K562 (cell line): ENCODE results near the gene S100A4. TPM values are rescaled to one million over a fixed set of nuclear protein-coding genes. Genes with fewer than 3 reads are reported as not detected.

ENCODE experiments used
- CAMTA2 ChIP-seq: fragments of 250-450 bp; sonication (Bioruptor Pico); conservative IDR thresholded peaks from 2 replicates; pipeline ENCODE4 v1.5.1; 2022
- GABPB1 ChIP-seq: sonication (generic); formaldehyde crosslinking; IDR thresholded peaks from 2 replicates; pipeline ENCODE4 v1.8.0; 2022; ENCODE audit warnings: mild to moderate bottlenecking, missing genetic modification reagents
- KLF10 ChIP-seq: fragments of 250-450 bp; sonication (Bioruptor Pico); IDR thresholded peaks from 2 replicates; pipeline ENCODE4 v1.6.1; 2021; ENCODE audit warnings: matching md5 sums
- POLR2B ChIP-seq: fragments of 450-650 bp; IDR thresholded peaks from 2 replicates; pipeline ENCODE4 v1.6.1; 2018; ENCODE audit warnings: low read depth; ENCODE audit not compliant: partially characterized antibody
- TCF7L2 ChIP-seq: fragments of 150-350 bp; IDR thresholded peaks from 2 replicates; pipeline ENCODE4 v1.6.1; 2016; ENCODE audit warnings: low read depth, mild to moderate bottlenecking, low read length, moderate library complexity
- ZNF133 ChIP-seq: fragments of 250-450 bp; sonication (Bioruptor Pico); IDR thresholded peaks from 2 replicates; pipeline ENCODE4 v1.4.0; 2020; ENCODE audit warnings: mild to moderate bottlenecking
- polyA plus RNA-seq, 8 experiments: library from polyadenylated mRNA; depleted of rRNA in 4 of 8; stranded (reverse) in 5 of 8; unstranded in 3 of 8; fragments of >200 nt; fragmentation: Nextera tagmentation in 2 of 8; fragmentation: Illumina TruSeq in 1 of 8; extraction: Ambion mirVana in 2 of 8; extraction: Trizol in 1 of 8; gene quantifications; 2 replicates each; pipeline versions ENCODE4 v1.2.1 to v1.2.3, GENCODE V29; 2011 to 2014; ENCODE audit warnings: inconsistent platforms in 1 of 8, missing spikeins in 1 of 8
- total RNA-seq, 7 experiments: library from RNA; depleted of rRNA in 6 of 7; stranded (reverse); fragments of >200 nt in 6 of 7; fragmentation: Illumina TruSeq in 2 of 7; extraction: Trizol in 2 of 7; gene quantifications; 2 replicates each; pipeline versions ENCODE4 v1.2.1 to v1.2.3, GENCODE V29; 2011 to 2021; ENCODE audit warnings: low replicate concordance in 1 of 7
- TF ChIP-seq, protein P1 (sequence below): fragments of 450-650 bp; IDR thresholded peaks from one replicate; pipeline ENCODE4 v1.6.1; 2018; ENCODE audit warnings: mild to moderate bottlenecking, moderate library complexity; ENCODE audit not compliant: partially characterized antibody
- TF ChIP-seq, protein P2 (sequence below): fragments of 200-400 bp; formaldehyde crosslinking; IDR thresholded peaks from 2 replicates; pipeline ENCODE4 v1.6.1; 2017; ENCODE audit warnings: mild to moderate bottlenecking, low read depth, low read length, moderate library complexity
- TF ChIP-seq, protein P3 (sequence below): fragments of 200-800 bp; sonication (Bioruptor generic); IDR thresholded peaks from 2 replicates; pipeline ENCODE4 v1.6.1; 2016; ENCODE audit warnings: missing genetic modification characterization, missing compliant biosample characterization
- TF ChIP-seq, protein P4 (sequence below): fragments of 250-450 bp; sonication (Bioruptor Pico); IDR thresholded peaks from 2 replicates; pipeline ENCODE4 v1.8.0; 2022; ENCODE audit warnings: inconsistent platforms, mild to moderate bottlenecking, moderate library complexity, borderline replicate concordance
- TF ChIP-seq, protein P5 (sequence below): sonication (generic); formaldehyde crosslinking; IDR thresholded peaks from 2 replicates; pipeline ENCODE4 v1.4.0; 2020; ENCODE audit warnings: mild to moderate bottlenecking, missing genetic modification reagents

The S100A4 gene
- total and polyA plus RNA-seq, 9 of the 15 experiments (the other 6 are each of a cell fraction or from before 2014, with no cell fraction given): 3.7 to 20.1 (median 11.2) TPM

DNA sequence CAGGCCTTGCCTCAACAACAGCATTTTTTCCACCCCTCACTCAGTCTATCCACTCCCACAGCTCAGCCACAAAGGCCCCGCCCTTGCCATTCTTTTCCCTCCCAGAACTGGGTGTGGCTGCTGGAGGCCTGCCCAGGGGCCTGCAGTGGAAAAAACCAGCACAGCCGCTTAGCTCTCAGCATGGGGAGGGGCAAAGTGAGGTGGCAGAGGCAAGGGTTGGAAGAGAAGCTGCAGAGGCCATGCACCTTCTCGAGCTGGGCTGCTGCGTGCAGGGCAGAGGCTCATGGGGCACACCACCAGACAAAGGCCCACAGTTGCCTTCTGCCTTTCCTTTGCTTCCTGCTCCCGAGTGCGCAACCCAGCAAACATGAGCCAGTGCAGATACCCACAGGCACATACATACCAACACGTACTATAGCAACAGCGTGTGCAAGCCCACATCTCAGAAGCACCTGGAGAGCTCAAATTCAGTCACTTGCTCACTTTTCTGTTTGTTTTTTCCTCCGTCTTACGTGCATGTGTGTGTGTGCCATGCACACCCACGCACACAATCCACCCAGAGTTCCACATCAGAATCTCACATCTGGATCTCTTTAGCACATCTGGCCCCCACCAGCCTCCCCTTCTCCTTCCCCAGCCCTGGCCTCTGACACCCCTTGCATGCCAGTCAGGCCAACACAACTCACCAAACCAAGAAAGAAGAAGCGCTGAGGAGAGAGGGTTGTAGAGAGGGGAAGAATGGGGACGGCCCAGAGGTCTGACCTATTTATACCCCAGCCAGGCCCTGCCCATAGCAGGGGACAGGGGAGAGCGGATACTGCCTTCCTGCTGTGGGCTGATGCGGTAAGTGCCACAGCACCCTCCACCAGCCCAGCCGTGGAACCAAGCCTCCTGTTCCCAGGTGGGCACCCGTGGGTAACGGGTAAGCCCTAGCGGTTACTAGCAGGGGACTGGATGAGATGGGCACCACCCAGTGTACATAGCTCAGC, at the start of gene S100A4 (continued):
- TF ChIP-seq POLR2B: no peak
- TF ChIP-seq, protein P1, sequence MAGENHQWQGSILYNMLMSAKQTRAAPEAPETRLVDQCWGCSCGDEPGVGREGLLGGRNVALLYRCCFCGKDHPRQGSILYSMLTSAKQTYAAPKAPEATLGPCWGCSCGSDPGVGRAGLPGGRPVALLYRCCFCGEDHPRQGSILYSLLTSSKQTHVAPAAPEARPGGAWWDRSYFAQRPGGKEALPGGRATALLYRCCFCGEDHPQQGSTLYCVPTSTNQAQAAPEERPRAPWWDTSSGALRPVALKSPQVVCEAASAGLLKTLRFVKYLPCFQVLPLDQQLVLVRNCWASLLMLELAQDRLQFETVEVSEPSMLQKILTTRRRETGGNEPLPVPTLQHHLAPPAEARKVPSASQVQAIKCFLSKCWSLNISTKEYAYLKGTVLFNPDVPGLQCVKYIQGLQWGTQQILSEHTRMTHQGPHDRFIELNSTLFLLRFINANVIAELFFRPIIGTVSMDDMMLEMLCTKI: no peak
- TF ChIP-seq, protein P2, sequence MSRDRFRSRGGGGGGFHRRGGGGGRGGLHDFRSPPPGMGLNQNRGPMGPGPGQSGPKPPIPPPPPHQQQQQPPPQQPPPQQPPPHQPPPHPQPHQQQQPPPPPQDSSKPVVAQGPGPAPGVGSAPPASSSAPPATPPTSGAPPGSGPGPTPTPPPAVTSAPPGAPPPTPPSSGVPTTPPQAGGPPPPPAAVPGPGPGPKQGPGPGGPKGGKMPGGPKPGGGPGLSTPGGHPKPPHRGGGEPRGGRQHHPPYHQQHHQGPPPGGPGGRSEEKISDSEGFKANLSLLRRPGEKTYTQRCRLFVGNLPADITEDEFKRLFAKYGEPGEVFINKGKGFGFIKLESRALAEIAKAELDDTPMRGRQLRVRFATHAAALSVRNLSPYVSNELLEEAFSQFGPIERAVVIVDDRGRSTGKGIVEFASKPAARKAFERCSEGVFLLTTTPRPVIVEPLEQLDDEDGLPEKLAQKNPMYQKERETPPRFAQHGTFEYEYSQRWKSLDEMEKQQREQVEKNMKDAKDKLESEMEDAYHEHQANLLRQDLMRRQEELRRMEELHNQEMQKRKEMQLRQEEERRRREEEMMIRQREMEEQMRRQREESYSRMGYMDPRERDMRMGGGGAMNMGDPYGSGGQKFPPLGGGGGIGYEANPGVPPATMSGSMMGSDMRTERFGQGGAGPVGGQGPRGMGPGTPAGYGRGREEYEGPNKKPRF: no peak
- TF ChIP-seq, protein P3, sequence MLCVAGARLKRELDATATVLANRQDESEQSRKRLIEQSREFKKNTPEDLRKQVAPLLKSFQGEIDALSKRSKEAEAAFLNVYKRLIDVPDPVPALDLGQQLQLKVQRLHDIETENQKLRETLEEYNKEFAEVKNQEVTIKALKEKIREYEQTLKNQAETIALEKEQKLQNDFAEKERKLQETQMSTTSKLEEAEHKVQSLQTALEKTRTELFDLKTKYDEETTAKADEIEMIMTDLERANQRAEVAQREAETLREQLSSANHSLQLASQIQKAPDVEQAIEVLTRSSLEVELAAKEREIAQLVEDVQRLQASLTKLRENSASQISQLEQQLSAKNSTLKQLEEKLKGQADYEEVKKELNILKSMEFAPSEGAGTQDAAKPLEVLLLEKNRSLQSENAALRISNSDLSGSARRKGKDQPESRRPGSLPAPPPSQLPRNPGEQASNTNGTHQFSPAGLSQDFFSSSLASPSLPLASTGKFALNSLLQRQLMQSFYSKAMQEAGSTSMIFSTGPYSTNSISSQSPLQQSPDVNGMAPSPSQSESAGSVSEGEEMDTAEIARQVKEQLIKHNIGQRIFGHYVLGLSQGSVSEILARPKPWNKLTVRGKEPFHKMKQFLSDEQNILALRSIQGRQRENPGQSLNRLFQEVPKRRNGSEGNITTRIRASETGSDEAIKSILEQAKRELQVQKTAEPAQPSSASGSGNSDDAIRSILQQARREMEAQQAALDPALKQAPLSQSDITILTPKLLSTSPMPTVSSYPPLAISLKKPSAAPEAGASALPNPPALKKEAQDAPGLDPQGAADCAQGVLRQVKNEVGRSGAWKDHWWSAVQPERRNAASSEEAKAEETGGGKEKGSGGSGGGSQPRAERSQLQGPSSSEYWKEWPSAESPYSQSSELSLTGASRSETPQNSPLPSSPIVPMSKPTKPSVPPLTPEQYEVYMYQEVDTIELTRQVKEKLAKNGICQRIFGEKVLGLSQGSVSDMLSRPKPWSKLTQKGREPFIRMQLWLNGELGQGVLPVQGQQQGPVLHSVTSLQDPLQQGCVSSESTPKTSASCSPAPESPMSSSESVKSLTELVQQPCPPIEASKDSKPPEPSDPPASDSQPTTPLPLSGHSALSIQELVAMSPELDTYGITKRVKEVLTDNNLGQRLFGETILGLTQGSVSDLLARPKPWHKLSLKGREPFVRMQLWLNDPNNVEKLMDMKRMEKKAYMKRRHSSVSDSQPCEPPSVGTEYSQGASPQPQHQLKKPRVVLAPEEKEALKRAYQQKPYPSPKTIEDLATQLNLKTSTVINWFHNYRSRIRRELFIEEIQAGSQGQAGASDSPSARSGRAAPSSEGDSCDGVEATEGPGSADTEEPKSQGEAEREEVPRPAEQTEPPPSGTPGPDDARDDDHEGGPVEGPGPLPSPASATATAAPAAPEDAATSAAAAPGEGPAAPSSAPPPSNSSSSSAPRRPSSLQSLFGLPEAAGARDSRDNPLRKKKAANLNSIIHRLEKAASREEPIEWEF (CRISPR knock-in tag): no peak; the same call in 1 of the 2 replicates
- TF ChIP-seq TCF7L2: no peak
- no peak for TF ChIP-seq ZNF133
- peak; percentile 43; the same call in 1 of the 2 replicates for TF ChIP-seq GABPB1
- TF ChIP-seq CAMTA2 (CRISPR knock-in tag): no peak
- TF ChIP-seq, protein P4, sequence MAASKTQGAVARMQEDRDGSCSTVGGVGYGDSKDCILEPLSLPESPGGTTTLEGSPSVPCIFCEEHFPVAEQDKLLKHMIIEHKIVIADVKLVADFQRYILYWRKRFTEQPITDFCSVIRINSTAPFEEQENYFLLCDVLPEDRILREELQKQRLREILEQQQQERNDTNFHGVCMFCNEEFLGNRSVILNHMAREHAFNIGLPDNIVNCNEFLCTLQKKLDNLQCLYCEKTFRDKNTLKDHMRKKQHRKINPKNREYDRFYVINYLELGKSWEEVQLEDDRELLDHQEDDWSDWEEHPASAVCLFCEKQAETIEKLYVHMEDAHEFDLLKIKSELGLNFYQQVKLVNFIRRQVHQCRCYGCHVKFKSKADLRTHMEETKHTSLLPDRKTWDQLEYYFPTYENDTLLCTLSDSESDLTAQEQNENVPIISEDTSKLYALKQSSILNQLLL (CRISPR knock-in tag): no peak
- no peak for TF ChIP-seq KLF10 (CRISPR knock-in tag)
- TF ChIP-seq, protein P5, sequence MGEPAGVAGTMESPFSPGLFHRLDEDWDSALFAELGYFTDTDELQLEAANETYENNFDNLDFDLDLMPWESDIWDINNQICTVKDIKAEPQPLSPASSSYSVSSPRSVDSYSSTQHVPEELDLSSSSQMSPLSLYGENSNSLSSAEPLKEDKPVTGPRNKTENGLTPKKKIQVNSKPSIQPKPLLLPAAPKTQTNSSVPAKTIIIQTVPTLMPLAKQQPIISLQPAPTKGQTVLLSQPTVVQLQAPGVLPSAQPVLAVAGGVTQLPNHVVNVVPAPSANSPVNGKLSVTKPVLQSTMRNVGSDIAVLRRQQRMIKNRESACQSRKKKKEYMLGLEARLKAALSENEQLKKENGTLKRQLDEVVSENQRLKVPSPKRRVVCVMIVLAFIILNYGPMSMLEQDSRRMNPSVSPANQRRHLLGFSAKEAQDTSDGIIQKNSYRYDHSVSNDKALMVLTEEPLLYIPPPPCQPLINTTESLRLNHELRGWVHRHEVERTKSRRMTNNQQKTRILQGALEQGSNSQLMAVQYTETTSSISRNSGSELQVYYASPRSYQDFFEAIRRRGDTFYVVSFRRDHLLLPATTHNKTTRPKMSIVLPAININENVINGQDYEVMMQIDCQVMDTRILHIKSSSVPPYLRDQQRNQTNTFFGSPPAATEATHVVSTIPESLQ (CRISPR knock-in tag): no peak
